ENCODE data around the gene CELF2. TPM values are rescaled to one million over a fixed set of nuclear protein-coding genes. Genes with fewer than 3 reads are reported as not detected.

The CELF2 gene
- total and polyA plus RNA-seq, 2 donors from 2014 or later = 1.7 to 39.2 TPM

- no peak overlapping the region for H3K9ac ChIP-seq (ENCODE audit: low read length in 3 of 3)
- no peaks in the 10 kb centered on the region for H3K9me3 ChIP-seq (ENCODE audit: control insufficient read depth in 2 of 3, insufficient read depth in 1 of 3, low read length in 3 of 3)
- TF ChIP-seq CTCF (IDR thresholded peaks at IDR 0.05; ENCODE audit: borderline replicate concordance, extremely low read depth, insufficient read depth) = no peak
- H3K27ac ChIP-seq (ENCODE audit: low read depth in 2 of 2, low read length in 2 of 2) = no peak overlapping the region
- H3K27me3 ChIP-seq (ENCODE audit: control insufficient read depth, insufficient read depth, low read length) = no peaks in the 10 kb centered on the region
- intact Hi-C loops (cut with DNase I) = no loop called here
- no peak for FAIRE-seq
- H3K4me1 ChIP-seq (ENCODE audit: control insufficient read depth in 2 of 3, insufficient read depth in 2 of 3, low read depth in 1 of 3, low read length in 3 of 3) = no peaks in the 10 kb centered on the region
- no peak for DNase-seq
- H3K36me3 ChIP-seq (ENCODE audit: control insufficient read depth in 2 of 3, insufficient read depth in 3 of 3, low read length in 3 of 3) = no peaks in the 10 kb centered on the region
- H3K4me3 ChIP-seq (ENCODE audit: low read length in 3 of 3) = no peak overlapping the region
These were observed 190.6 kb downstream of the CELF2 start for GRCh38 chr10:11208243-11208642.

- no peak for FAIRE-seq
- no peak for TF ChIP-seq CTCF (IDR thresholded peaks at IDR 0.05; ENCODE audit: borderline replicate concordance, extremely low read depth, insufficient read depth)
- no peaks in the 10 kb centered on the region for H3K9me3 ChIP-seq (ENCODE audit: control insufficient read depth in 2 of 3, insufficient read depth in 1 of 3, low read length in 3 of 3)
- no peaks in the 10 kb centered on the region for H3K27me3 ChIP-seq (ENCODE audit: control insufficient read depth, insufficient read depth, low read length)
- intact Hi-C loops (cut with DNase I) = no loop called here
- no peaks in the 10 kb centered on the region for H3K36me3 ChIP-seq (ENCODE audit: control insufficient read depth in 2 of 3, insufficient read depth in 3 of 3, low read length in 3 of 3)
- no peak overlapping the region for H3K9ac ChIP-seq (ENCODE audit: low read length in 3 of 3)
- H3K4me3 ChIP-seq (ENCODE audit: low read length in 3 of 3) = no peak overlapping the region
- H3K4me1 ChIP-seq (ENCODE audit: control insufficient read depth in 2 of 3, insufficient read depth in 2 of 3, low read depth in 1 of 3, low read length in 3 of 3) = no peaks in the 10 kb centered on the region
- H3K27ac ChIP-seq (ENCODE audit: low read depth in 2 of 2, low read length in 2 of 2) = no peak overlapping the region
- DNase-seq = no peak
These were observed 191.5 kb downstream of the CELF2 start for GRCh38 chr10:11208908-11209829.

GRCh38 chr10:11209830-11210181, 192.1 kb downstream of the CELF2 start:
- TF ChIP-seq CTCF (IDR thresholded peaks at IDR 0.05; ENCODE audit: borderline replicate concordance, extremely low read depth, insufficient read depth) = no peak
- Histone ChIP-seq H3K9me3 (ENCODE audit: control insufficient read depth in 2 of 3, insufficient read depth in 1 of 3, low read length in 3 of 3) (no peaks in the 10 kb centered on the region), H3K27me3 (ENCODE audit: control insufficient read depth, insufficient read depth, low read length) (no peaks in the 10 kb centered on the region), H3K4me3 (ENCODE audit: low read length in 3 of 3) (no peak overlapping the region), H3K27ac (ENCODE audit: low read depth in 2 of 2, low read length in 2 of 2) (no peak overlapping the region), H3K36me3 (ENCODE audit: control insufficient read depth in 2 of 3, insufficient read depth in 3 of 3, low read length in 3 of 3) (no peaks in the 10 kb centered on the region), H3K4me1 (ENCODE audit: control insufficient read depth in 2 of 3, insufficient read depth in 2 of 3, low read depth in 1 of 3, low read length in 3 of 3) (no peaks in the 10 kb centered on the region), H3K9ac (ENCODE audit: low read length in 3 of 3) (no peak overlapping the region)
- intact Hi-C loops (cut with DNase I) = no loop called here
- FAIRE-seq (no peak), DNase-seq (peak in 1 of 5 donors; percentile 42)

All from kidney (tissue), 14 donors.